DMS79 treated with DMSO at 0.1 percent for 48 hours (cell line): Measurements from ENCODE around the gene EIF2S1.
"Not testable (repeated sequence)": the region's sequence is repeated elsewhere in the genome, so short reads cannot be mapped to it uniquely, and the experiment has no call there.

Source experiments
- DNase-seq: peaks from one replicate; lab custom pipeline; 2025; lab: John Stamatoyannopoulos, UW

Gene EIF2S1

GRCh38 chr14:67359775-67360469 is at the start of gene EIF2S1, which contains the start of gene ATP6V1D:
EIF2S1 (plus strand) TSS chr14:67360328; CDS start chr14:67364768, 4,440 bp downstream.
ATP6V1D (minus strand) TSS chr14:67359804; CDS start chr14:67359698, 106 bp downstream.
- peak; percentile 100 for DNase-seq

GRCh38 chr14:67311868-67312267 is 48.3 kb upstream of the EIF2S1 start:
- DNase-seq = peak; percentile 11

GRCh38 chr14:67313153-67313552 is 47.0 kb upstream of the EIF2S1 start:
- DNase-seq = no peak

- DNase-seq = no peak
Observed at GRCh38 chr14:67317822-67318221, 42.3 kb upstream of the EIF2S1 start.

GRCh38 chr14:67319142-67319541 is 41.0 kb upstream of the EIF2S1 start:
- DNase-seq = no peak

GRCh38 chr14:67329666-67330065 is 30.5 kb upstream of the EIF2S1 start:
- not testable (repeated sequence) for DNase-seq

- no peak for DNase-seq
Observed at GRCh38 chr14:67331368-67332125, 28.6 kb upstream of the EIF2S1 start.

- no peak for DNase-seq
Observed at GRCh38 chr14:67332468-67332867, 27.7 kb upstream of the EIF2S1 start.

GRCh38 chr14:67335781-67336180 is 24.3 kb upstream of the EIF2S1 start:
- no peak for DNase-seq

- not testable (repeated sequence) for DNase-seq
Observed at GRCh38 chr14:67341231-67341630, 18.9 kb upstream of the EIF2S1 start.

GRCh38 chr14:67343601-67344230 is 16.4 kb upstream of the EIF2S1 start:
- DNase-seq = no peak

- no peak for DNase-seq
Observed at GRCh38 chr14:67345583-67345982, 14.5 kb upstream of the EIF2S1 start.

GRCh38 chr14:67352055-67352454 is 8.1 kb upstream of the EIF2S1 start:
- no peak for DNase-seq

- DNase-seq = peak; percentile 36
Observed at GRCh38 chr14:67357186-67357968, 2.8 kb upstream of the EIF2S1 start.

- DNase-seq = no peak
Observed at GRCh38 chr14:67357969-67358354, 2.2 kb upstream of the EIF2S1 start.

- DNase-seq = peak; percentile 48
Observed at GRCh38 chr14:67358924-67359774, 979 bp upstream of the EIF2S1 start.

- no peak for DNase-seq
Observed at GRCh38 chr14:67360470-67361206, 510 bp downstream of the EIF2S1 start.

- DNase-seq = no peak
Observed at GRCh38 chr14:67365476-67365875, 5.3 kb downstream of the EIF2S1 start.

GRCh38 chr14:67370830-67371229 is 10.7 kb downstream of the EIF2S1 start:
- no peak for DNase-seq
